ENCODE measurements around the gene SLC10A7. TPM values are rescaled to one million over a fixed set of nuclear protein-coding genes. Genes with fewer than 3 reads are reported as not detected.

Gene SLC10A7
- total RNA-seq, 1 donor from 2014 or later = 10.7 TPM

DNA sequence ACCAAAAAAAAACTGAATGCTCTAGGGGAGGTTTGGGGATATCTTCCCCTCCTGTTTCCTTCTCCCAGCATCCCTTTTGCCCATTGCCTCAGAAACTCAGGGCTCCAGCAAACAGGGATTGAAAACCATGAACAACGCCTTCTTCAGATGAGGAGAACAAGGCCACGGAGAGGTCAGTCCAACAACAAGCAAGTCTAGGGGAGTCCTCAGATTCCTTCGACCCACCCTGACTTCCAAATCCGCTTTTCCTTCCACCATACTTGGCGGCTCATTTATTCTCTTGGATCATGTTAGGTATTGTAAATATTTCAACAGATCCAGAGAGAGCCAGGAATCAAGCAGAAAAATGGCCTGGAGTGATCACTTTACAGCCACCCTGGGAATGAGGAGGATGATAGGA is 285.5 kb downstream of the SLC10A7 start:
- Mint-ChIP-seq H3K4me1 (peaks cover 27% of the 10 kb centered on the region), H3K27ac (ENCODE audit: unreplicated experiment) (no peak overlapping the region), H3K9me3 (no peaks in the 10 kb centered on the region), H3K36me3 (ENCODE audit: low read depth) (no peaks in the 10 kb centered on the region), H3K4me3 (no peak overlapping the region), H3K27me3 (ENCODE audit: low read depth) (no peaks in the 10 kb centered on the region)
- no peak for DNase-seq (ENCODE audit: low read depth, low spot score)
- TF ChIP-seq, protein P1, sequence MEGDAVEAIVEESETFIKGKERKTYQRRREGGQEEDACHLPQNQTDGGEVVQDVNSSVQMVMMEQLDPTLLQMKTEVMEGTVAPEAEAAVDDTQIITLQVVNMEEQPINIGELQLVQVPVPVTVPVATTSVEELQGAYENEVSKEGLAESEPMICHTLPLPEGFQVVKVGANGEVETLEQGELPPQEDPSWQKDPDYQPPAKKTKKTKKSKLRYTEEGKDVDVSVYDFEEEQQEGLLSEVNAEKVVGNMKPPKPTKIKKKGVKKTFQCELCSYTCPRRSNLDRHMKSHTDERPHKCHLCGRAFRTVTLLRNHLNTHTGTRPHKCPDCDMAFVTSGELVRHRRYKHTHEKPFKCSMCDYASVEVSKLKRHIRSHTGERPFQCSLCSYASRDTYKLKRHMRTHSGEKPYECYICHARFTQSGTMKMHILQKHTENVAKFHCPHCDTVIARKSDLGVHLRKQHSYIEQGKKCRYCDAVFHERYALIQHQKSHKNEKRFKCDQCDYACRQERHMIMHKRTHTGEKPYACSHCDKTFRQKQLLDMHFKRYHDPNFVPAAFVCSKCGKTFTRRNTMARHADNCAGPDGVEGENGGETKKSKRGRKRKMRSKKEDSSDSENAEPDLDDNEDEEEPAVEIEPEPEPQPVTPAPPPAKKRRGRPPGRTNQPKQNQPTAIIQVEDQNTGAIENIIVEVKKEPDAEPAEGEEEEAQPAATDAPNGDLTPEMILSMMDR (conservative IDR thresholded peaks at IDR 0.05) = no peak

DNA sequence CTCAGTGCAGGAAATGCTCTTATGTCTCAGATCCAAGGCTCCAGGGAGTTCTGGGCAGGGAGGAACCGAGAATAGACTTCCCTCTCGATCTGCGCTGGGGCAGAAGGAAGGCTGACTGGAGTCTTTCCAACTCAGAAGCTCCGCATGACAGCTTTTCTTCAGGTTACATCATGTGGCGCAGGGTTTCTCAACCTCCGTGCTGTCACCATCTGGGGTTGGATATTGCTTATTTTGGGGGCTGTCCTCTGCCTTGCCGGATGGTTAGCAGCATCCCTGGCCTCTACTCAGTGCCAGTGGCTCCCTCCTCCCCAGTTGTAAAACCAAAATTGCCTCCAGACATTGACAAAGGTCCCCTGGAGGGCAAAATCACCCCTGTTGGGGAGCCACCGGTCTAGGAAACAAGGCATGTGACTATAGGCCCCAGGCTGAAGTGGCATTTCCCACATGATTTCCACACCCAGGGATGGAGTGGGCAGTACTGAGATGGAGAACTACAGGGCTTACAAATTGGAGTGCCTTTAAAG is 286.0 kb downstream of the SLC10A7 start:
- H3K27ac Mint-ChIP-seq (ENCODE audit: unreplicated experiment) = no peak overlapping the region
- no peaks in the 10 kb centered on the region for H3K36me3 Mint-ChIP-seq (ENCODE audit: low read depth)
- no peak overlapping the region for H3K4me3 Mint-ChIP-seq
- H3K9me3 Mint-ChIP-seq = no peaks in the 10 kb centered on the region
- H3K27me3 Mint-ChIP-seq (ENCODE audit: low read depth) = no peaks in the 10 kb centered on the region
- no peak for DNase-seq (ENCODE audit: low read depth, low spot score)
- peaks cover 23% of the 10 kb centered on the region for H3K4me1 Mint-ChIP-seq
- TF ChIP-seq, protein P1 (conservative IDR thresholded peaks at IDR 0.05) = no peak

DNA sequence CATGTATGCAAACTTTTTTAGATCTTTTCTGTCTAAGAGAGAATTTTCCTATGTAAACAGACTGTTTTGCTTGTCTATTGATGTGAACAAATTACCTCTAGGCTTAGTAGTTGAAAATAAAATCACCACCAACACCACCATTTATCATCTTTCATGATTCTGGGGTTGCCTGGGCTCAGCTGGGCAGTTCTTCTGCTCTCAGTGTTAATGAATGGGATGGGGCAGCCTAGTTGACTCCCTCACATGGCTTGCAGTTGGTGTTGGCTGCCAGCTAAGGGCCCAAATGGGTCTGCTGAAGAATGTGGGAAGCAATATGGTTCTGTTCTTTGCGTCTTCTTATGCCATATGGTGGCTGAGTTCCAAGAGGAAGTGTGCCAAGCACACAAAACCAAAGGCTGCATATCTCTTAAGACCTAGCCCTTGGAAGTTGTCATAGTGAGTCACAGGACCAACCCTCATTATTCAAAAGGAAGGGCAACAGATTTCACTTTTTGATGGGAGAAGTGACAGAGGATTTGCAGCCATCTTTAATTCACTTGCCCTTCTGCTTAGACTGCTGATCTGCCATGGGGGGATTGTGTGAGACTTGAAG is 289.5 kb downstream of the SLC10A7 start:
- Mint-ChIP-seq H3K4me3 (no peak overlapping the region), H3K36me3 (ENCODE audit: low read depth) (no peaks in the 10 kb centered on the region), H3K27ac (ENCODE audit: unreplicated experiment) (no peak overlapping the region), H3K4me1 (peaks cover 4% of the 10 kb centered on the region), H3K9me3 (no peaks in the 10 kb centered on the region), H3K27me3 (ENCODE audit: low read depth) (no peaks in the 10 kb centered on the region)
- DNase-seq (ENCODE audit: low read depth, low spot score) = no peak
- TF ChIP-seq, protein P1 (conservative IDR thresholded peaks at IDR 0.05) = no peak

DNA sequence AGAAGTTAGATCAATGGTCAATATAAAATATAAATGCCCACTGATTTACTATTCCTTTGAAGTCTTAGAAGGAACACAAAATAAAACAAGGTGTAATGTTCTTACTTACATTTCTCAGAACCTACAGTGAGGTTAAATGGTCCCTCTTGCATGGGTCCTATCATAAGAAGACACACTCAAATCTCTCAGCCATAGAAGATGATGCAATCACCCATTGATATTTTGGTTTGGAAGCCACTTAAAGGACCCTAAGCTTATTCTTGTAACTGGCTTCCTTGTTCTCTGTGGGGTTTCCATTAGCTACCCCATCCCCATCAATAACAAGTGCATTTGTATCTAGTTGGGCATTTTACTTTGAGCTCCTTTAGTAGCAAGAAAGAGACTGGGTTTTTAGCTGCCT is 292.3 kb downstream of the SLC10A7 start:
- Mint-ChIP-seq H3K4me3 (no peak overlapping the region), H3K27ac (ENCODE audit: unreplicated experiment) (no peak overlapping the region), H3K9me3 (no peaks in the 10 kb centered on the region), H3K4me1 (no peaks in the 10 kb centered on the region), H3K36me3 (ENCODE audit: low read depth) (no peaks in the 10 kb centered on the region), H3K27me3 (ENCODE audit: low read depth) (no peaks in the 10 kb centered on the region)
- TF ChIP-seq, protein P1 (conservative IDR thresholded peaks at IDR 0.05) = no peak
- no peak for DNase-seq (ENCODE audit: low read depth, low spot score)

DNA sequence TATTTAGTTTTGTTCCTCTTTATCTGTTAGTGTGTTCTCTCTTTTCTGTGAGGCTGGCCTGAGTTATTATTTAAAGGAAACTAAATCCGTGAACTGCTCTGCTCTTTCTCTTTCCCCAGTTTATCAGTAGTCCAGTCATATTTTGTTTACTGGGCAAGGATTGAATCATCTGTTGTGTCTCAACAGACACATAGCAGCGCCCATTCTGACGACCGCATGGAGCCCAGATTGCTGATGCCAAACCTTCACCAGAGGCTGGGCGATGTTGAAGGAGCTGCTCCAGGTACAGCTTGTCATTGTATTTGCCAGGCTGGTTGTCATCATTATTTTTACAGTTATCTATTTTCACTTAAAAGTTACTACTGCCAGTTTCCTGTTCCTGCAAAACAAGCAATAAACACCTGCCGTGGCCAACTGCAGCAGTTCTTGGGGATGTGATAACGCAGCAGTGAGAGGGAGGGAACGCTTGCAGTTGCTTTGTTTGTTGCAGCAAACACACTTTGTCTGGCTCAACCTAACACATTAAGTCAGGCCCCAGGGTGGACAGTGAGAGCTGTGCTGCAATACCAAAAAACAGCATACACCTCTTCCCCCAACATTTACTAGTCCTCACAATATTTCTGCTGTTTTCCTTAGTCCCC is 297.3 kb downstream of the SLC10A7 start:
- no peaks in the 10 kb centered on the region for H3K27me3 Mint-ChIP-seq (ENCODE audit: low read depth)
- no peak overlapping the region for H3K27ac Mint-ChIP-seq (ENCODE audit: unreplicated experiment)
- no peak overlapping the region for H3K4me3 Mint-ChIP-seq
- H3K4me1 Mint-ChIP-seq = no peaks in the 10 kb centered on the region
- no peaks in the 10 kb centered on the region for H3K36me3 Mint-ChIP-seq (ENCODE audit: low read depth)
- no peaks in the 10 kb centered on the region for H3K9me3 Mint-ChIP-seq
- TF ChIP-seq, protein P1 (conservative IDR thresholded peaks at IDR 0.05) = no peak
- DNase-seq (ENCODE audit: low read depth, low spot score) = no peak

Data from neural crest cell (in vitro differentiated cells).